Mesenchymal stem cell (in vitro differentiated cells and primary cell): ENCODE data around the gene FCGR3B.
A peak's percentile ranks its signal among the peaks of the same experiment; 100 is the strongest.
"Not testable (repeated sequence)": the region's sequence is repeated elsewhere in the genome, so short reads cannot be mapped to it uniquely, and the experiment has no call there.

Experiments used
- DNase-seq: peaks from one replicate; pipeline ENCODE4 v3.0.0-alpha.2; 2013
- H2AFZ ChIP-seq: one replicate; pipeline ENCODE4 v1.6.1; 2013; ENCODE audit warnings: low read depth, mild to moderate bottlenecking, control low read depth, inconsistent platforms, low read length, moderate library complexity
- H2AK5ac ChIP-seq: 2 replicates; pipeline ENCODE4 v1.6.1; 2013; ENCODE audit warnings: low read length, moderate library complexity, mild to moderate bottlenecking, inconsistent platforms; ENCODE audit not compliant: severe bottlenecking
- H2BK120ac ChIP-seq: one replicate; pipeline ENCODE4 v1.6.1; 2013; ENCODE audit warnings: low read depth, mild to moderate bottlenecking, inconsistent platforms, low read length, moderate library complexity
- H2BK12ac ChIP-seq, 2 experiments: one replicate each; pipeline ENCODE4 v1.6.1; 2013; ENCODE audit warnings: inconsistent platforms in 2 of 2, low read length in 2 of 2, mild to moderate bottlenecking in 2 of 2, moderate library complexity in 2 of 2, control low read depth in 1 of 2
- H2BK15ac ChIP-seq: one replicate; pipeline ENCODE4 v1.6.1; 2013; ENCODE audit warnings: mild to moderate bottlenecking, low read depth, inconsistent platforms; ENCODE audit not compliant: poor library complexity, severe bottlenecking
- H2BK5ac ChIP-seq: 2 replicates; pipeline ENCODE4 v1.6.1; 2013; ENCODE audit warnings: low read depth, mild to moderate bottlenecking, low read length, control low read depth, inconsistent platforms; ENCODE audit not compliant: poor library complexity, severe bottlenecking
- H3K14ac ChIP-seq, 2 experiments: one replicate each; pipeline ENCODE4 v1.6.1; 2013; ENCODE audit warnings: inconsistent platforms in 2 of 2, low read length in 2 of 2, control low read depth in 1 of 2, mild to moderate bottlenecking in 1 of 2, moderate library complexity in 1 of 2
- H3K18ac ChIP-seq, 2 experiments: one replicate each; pipeline ENCODE4 v1.6.1; 2013; ENCODE audit warnings: inconsistent platforms in 2 of 2, low read length in 2 of 2, control low read depth in 1 of 2, low read depth in 1 of 2, mild to moderate bottlenecking in 1 of 2
- H3K23ac ChIP-seq, 2 experiments: one replicate each; pipeline ENCODE4 v1.6.1; 2013; ENCODE audit warnings: inconsistent platforms in 2 of 2, low read length in 2 of 2, mild to moderate bottlenecking in 2 of 2, moderate library complexity in 2 of 2, control low read depth in 1 of 2
- H3K27ac ChIP-seq: 2 replicates; pipeline ENCODE4 v1.5.1; 2013; ENCODE audit warnings: mild to moderate bottlenecking, moderate library complexity, low read length, control low read depth, inconsistent platforms; ENCODE audit not compliant: poor library complexity, severe bottlenecking
- H3K27me3 ChIP-seq, 2 experiments: 2 replicates each; pipeline versions ENCODE4 v1.6.1 to v1.7.0; 2013; ENCODE audit warnings: low read length in 2 of 2, mild to moderate bottlenecking in 2 of 2, moderate library complexity in 2 of 2, control low read depth in 1 of 2, inconsistent platforms in 1 of 2; ENCODE audit not compliant: control insufficient read depth in 1 of 2, insufficient read depth in 1 of 2
- H3K36me3 ChIP-seq, 2 experiments: 2 replicates each; pipeline versions ENCODE4 v1.6.1 to v1.7.0; 2013; ENCODE audit warnings: low read length in 2 of 2, control low read depth in 1 of 2, inconsistent platforms in 1 of 2, low read depth in 1 of 2, mild to moderate bottlenecking in 1 of 2; ENCODE audit not compliant: insufficient read depth in 2 of 2, control insufficient read depth in 1 of 2
- H3K4ac ChIP-seq, 2 experiments: one replicate each; pipeline ENCODE4 v1.6.1; 2013; ENCODE audit warnings: inconsistent platforms in 2 of 2, low read length in 2 of 2, mild to moderate bottlenecking in 2 of 2, moderate library complexity in 2 of 2, control low read depth in 1 of 2, low read depth in 1 of 2
- H3K4me1 ChIP-seq: 2 replicates; pipeline ENCODE4 v1.6.1; 2013; ENCODE audit warnings: low read depth, low read length, control low read depth; ENCODE audit not compliant: control insufficient read depth, insufficient read depth
- H3K4me2 ChIP-seq: 2 replicates; pipeline ENCODE4 v1.6.1; 2013; ENCODE audit warnings: low read length, mild to moderate bottlenecking, inconsistent platforms; ENCODE audit not compliant: poor library complexity, severe bottlenecking
- H3K4me3 ChIP-seq, 2 experiments: 2 replicates each; pipeline versions ENCODE4 v1.5.1 to v1.7.0; 2013; ENCODE audit warnings: low read length in 2 of 2, mild to moderate bottlenecking in 2 of 2, control low read depth in 1 of 2, low read depth in 1 of 2; ENCODE audit not compliant: insufficient read depth in 1 of 2
- H3K79me1 ChIP-seq: replicated peaks from 2 replicates; pipeline ENCODE4 v1.6.1; 2013; ENCODE audit warnings: mild to moderate bottlenecking, control low read depth, low read length, inconsistent platforms; ENCODE audit not compliant: poor library complexity, severe bottlenecking
- H3K9ac ChIP-seq: 2 replicates; pipeline ENCODE4 v1.7.0; 2013; ENCODE audit warnings: mild to moderate bottlenecking, low read length, moderate library complexity
- H3K9me3 ChIP-seq: 2 replicates; pipeline ENCODE4 v1.7.0; 2013; ENCODE audit warnings: mild to moderate bottlenecking, low read length; ENCODE audit not compliant: control insufficient read depth
- H4K8ac ChIP-seq: one replicate; pipeline ENCODE4 v1.6.1; 2013; ENCODE audit warnings: inconsistent platforms, mild to moderate bottlenecking, low read length, moderate library complexity
- H4K91ac ChIP-seq: one replicate; pipeline ENCODE4 v1.6.1; 2013; ENCODE audit warnings: mild to moderate bottlenecking, low read length, inconsistent platforms
- WGBS: methylation state at CpG from one replicate; pipeline ENCODE4 v1.1.7; 2013; ENCODE audit warnings: mixed read lengths; 5-methylcytosine and 5-hydroxymethylcytosine counted together

FCGR3B gene

DNA sequence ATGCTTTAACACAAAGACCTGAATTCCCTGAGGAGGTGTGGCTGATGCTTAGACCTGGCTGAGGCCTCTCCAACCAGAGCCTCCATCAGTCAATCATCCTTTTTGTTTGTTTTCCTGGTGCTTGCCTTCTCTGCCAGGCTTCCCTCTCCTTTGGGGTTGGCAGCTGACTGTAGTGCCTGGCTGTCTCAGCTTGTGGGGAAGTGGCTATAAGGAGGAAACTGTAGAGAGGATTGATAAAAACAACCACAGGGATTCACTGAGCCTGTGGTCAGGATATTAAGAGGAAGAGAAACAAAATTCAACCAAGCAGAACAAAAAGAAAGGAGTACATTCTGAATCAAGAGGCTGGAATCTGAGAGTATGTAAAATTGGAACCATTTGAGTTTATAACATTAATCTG lies 27.5 kb upstream of the FCGR3B start:
- H3K27ac ChIP-seq, H3K79me1 ChIP-seq, H3K4ac ChIP-seq, DNase-seq, H3K14ac ChIP-seq, H2BK15ac ChIP-seq, H3K9ac ChIP-seq, H3K9me3 ChIP-seq, H3K18ac ChIP-seq, H2BK120ac ChIP-seq, H3K36me3 ChIP-seq, H3K4me1 ChIP-seq, H2BK12ac ChIP-seq, H3K27me3 ChIP-seq, H3K23ac ChIP-seq, H4K8ac ChIP-seq, H2AFZ ChIP-seq, H2BK5ac ChIP-seq, H3K4me2 ChIP-seq, H2AK5ac ChIP-seq, H4K91ac ChIP-seq, H3K4me3 ChIP-seq: not testable (repeated sequence)

- not testable (repeated sequence) for H2AFZ ChIP-seq, H2AK5ac ChIP-seq, H2BK12ac ChIP-seq, H3K18ac ChIP-seq, H2BK15ac ChIP-seq, H2BK120ac ChIP-seq, DNase-seq, H2BK5ac ChIP-seq, H3K4me1 ChIP-seq, H4K8ac ChIP-seq, H4K91ac ChIP-seq, H3K4ac ChIP-seq, H3K4me3 ChIP-seq, H3K9ac ChIP-seq, H3K4me2 ChIP-seq, H3K23ac ChIP-seq, H3K27ac ChIP-seq, H3K14ac ChIP-seq, H3K27me3 ChIP-seq, H3K79me1 ChIP-seq, H3K9me3 ChIP-seq, H3K36me3 ChIP-seq
- 60% methylated on average over 5 of the region's 6 CpGs for WGBS
These were observed 23.0 kb upstream of the FCGR3B start for GRCh38 chr1:161653971-161654370.

GRCh38 chr1:161653541-161653940 lies 22.6 kb upstream of the FCGR3B start:
- H3K9me3 ChIP-seq, H3K4me1 ChIP-seq, H3K9ac ChIP-seq, H3K4me3 ChIP-seq, H3K27me3 ChIP-seq, H3K4ac ChIP-seq, H4K91ac ChIP-seq, H2BK15ac ChIP-seq, H3K36me3 ChIP-seq, H2AFZ ChIP-seq, H3K27ac ChIP-seq, H3K23ac ChIP-seq, H3K4me2 ChIP-seq, H3K14ac ChIP-seq, H3K79me1 ChIP-seq, H4K8ac ChIP-seq, DNase-seq, H2BK5ac ChIP-seq, H2BK12ac ChIP-seq, H2AK5ac ChIP-seq, H3K18ac ChIP-seq, H2BK120ac ChIP-seq: not testable (repeated sequence)
- no CpG with 5 or more reads among the region's 7 CpGs for WGBS

GRCh38 chr1:161647507-161648360 lies 16.8 kb upstream of the FCGR3B start:
- H3K36me3 ChIP-seq, H2BK5ac ChIP-seq: not testable (repeated sequence)
- 75% methylated on average over 10 of the region's 13 CpGs for whole genome bisulfite sequencing

More at GRCh38 chr1:161647507-161648360, 16.8 kb upstream of the FCGR3B start:
- not testable (repeated sequence) for H2AFZ ChIP-seq, H3K27me3 ChIP-seq, H3K23ac ChIP-seq, H3K27ac ChIP-seq, H3K79me1 ChIP-seq, H3K9ac ChIP-seq, H3K4ac ChIP-seq, H2BK120ac ChIP-seq, H4K8ac ChIP-seq, H2AK5ac ChIP-seq, H3K18ac ChIP-seq, H3K4me2 ChIP-seq, H3K14ac ChIP-seq, H4K91ac ChIP-seq, H3K4me1 ChIP-seq, H2BK15ac ChIP-seq, H3K4me3 ChIP-seq, H3K9me3 ChIP-seq, H2BK12ac ChIP-seq
- peak; percentile 59 for DNase-seq
